ENCODE data around the gene SOHLH2.

DNA sequence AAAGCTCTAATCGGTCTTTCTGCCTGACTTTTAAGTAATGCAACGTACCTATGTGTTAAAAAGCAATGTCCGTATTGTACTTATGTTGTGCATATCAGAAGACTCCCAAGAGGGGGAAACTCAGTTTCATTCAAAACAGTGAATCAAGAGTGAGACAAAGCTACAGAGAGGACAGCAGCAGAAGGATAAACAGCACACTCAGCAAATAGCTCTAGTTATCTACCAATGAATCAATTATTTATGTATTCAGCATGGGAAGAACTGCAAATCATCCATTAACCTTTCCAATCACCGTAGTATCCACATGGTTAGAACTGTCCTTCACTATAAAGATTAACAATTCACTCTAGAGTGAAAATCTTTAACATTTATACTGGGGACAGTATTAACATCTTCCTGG lies 36.7 kb upstream of the SOHLH2 start:
- TF ChIP-seq, protein P1, sequence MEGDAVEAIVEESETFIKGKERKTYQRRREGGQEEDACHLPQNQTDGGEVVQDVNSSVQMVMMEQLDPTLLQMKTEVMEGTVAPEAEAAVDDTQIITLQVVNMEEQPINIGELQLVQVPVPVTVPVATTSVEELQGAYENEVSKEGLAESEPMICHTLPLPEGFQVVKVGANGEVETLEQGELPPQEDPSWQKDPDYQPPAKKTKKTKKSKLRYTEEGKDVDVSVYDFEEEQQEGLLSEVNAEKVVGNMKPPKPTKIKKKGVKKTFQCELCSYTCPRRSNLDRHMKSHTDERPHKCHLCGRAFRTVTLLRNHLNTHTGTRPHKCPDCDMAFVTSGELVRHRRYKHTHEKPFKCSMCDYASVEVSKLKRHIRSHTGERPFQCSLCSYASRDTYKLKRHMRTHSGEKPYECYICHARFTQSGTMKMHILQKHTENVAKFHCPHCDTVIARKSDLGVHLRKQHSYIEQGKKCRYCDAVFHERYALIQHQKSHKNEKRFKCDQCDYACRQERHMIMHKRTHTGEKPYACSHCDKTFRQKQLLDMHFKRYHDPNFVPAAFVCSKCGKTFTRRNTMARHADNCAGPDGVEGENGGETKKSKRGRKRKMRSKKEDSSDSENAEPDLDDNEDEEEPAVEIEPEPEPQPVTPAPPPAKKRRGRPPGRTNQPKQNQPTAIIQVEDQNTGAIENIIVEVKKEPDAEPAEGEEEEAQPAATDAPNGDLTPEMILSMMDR (IDR thresholded peaks at IDR 0.05; ENCODE audit: borderline replicate concordance, extremely low read depth, low read length, poor library complexity, severe bottlenecking), result no peak
- no peak for TF ChIP-seq EZH2 (IDR thresholded peaks at IDR 0.05; ENCODE audit: borderline replicate concordance, low read depth, low read length, severe bottlenecking)

Data from DND-41 (cell line).